ENCODE measurements around the gene SPAST. TPM values are rescaled to one million over a fixed set of nuclear protein-coding genes. Genes with fewer than 3 reads are reported as not detected.
A peak's percentile ranks its signal among the peaks of the same experiment; 100 is the strongest.

The SPAST gene
- total and polyA plus RNA-seq, 9 of the 15 experiments (the other 6 are each of a cell fraction or from before 2014, with no cell fraction given), result 7.4 to 37.0 (median 19.0) TPM

DNA sequence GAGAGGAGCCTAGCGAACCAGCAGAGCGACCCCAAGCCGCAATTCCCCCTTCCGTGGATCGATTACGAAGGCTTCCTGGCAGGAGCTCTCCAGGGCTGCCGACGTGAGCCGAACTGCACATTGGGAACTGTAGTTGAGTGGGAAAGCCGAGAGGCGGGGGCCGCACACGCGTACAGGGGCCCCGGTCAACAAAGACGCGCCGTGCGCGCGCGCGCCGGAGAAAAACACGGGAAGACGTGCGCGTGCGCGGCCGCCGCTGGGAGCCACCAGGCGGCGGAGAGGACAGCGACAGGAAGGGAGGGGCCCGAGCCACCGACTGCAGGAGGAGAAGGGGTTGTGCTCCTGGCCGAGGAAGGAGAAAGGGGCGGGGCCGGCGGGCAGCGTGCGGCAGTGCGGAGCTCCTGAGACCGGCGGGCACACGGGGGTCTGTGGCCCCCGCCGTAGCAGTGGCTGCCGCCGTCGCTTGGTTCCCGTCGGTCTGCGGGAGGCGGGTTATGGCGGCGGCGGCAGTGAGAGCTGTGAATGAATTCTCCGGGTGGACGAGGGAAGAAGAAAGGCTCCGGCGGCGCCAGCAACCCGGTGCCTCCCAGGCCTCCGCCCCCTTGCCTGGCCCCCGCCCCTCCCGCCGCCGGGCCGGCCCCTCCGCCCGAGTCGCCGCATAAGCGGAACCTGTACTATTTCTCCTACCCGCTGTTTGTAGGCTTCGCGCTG, at the start of gene SPAST (continued):
- TF ChIP-seq RBM34 (IDR thresholded peaks at IDR 0.05; ENCODE audit: borderline replicate concordance, insufficient read depth, low read length) (no peak), BHLHE40 (IDR thresholded peaks at IDR 0.05; ENCODE audit: low read length) (peak; percentile 71), RAD21 (CRISPR knock-in tag; conservative IDR thresholded peaks at IDR 0.05 in 1 of 2, IDR thresholded peaks at IDR 0.05 in 1 of 2) (peak in 1 of 2 experiments; percentile 20; a peak in 1 of 4 replicates), SAP30 (IDR thresholded peaks at IDR 0.05; ENCODE audit: borderline replicate concordance, insufficient read depth, low read depth, low read length, poor library complexity, severe bottlenecking) (peak; percentile 57), MAZ (CRISPR knock-in tag; conservative IDR thresholded peaks at IDR 0.05 in 1 of 2, IDR thresholded peaks at IDR 0.05 in 1 of 2) (peak; percentile 98 to 100), FOXK1 (CRISPR knock-in tag; IDR thresholded peaks at IDR 0.05; ENCODE audit: borderline replicate concordance) (peak; percentile 57; the same call in 1 of the 2 replicates), FOXK2 (conservative IDR thresholded peaks at IDR 0.05 in 1 of 2, IDR thresholded peaks at IDR 0.05 in 1 of 2; ENCODE audit: low read depth in 2 of 2) (peak; percentile 97), ZNF445 (CRISPR knock-in tag; IDR thresholded peaks at IDR 0.05; ENCODE audit: low read depth) (no peak), PHF8 (IDR thresholded peaks at IDR 0.05; ENCODE audit: borderline replicate concordance, low read length) (peak; percentile 76; the same call in 1 of the 2 replicates), POLR2A (conservative IDR thresholded peaks at IDR 0.05) (peak; percentile 81), VEZF1 (CRISPR knock-in tag; IDR thresholded peaks at IDR 0.05) (peak; percentile 95), RBBP5 (IDR thresholded peaks at IDR 0.05; ENCODE audit: borderline replicate concordance, insufficient read depth, low read length, poor library complexity, severe bottlenecking) (peak; percentile 66), MCM2 (IDR thresholded peaks at IDR 0.05; ENCODE audit: low read depth) (no peak), ZC3H11A (IDR thresholded peaks at IDR 0.05; ENCODE audit: low read depth, low read length) (no peak), EP300 (IDR thresholded peaks at IDR 0.05; ENCODE audit: low read length) (peak; percentile 14; the same call in 1 of the 2 replicates), XRCC5 (IDR thresholded peaks at IDR 0.05; ENCODE audit: low read depth, low read length) (no peak), MBD2 (IDR thresholded peaks at IDR 0.05; ENCODE audit: borderline replicate concordance, low read depth) (peak; percentile 71), NBN (IDR thresholded peaks at IDR 0.05; ENCODE audit: low read depth) (peak; percentile 10; the same call in 1 of the 2 replicates), ZNF24 (IDR thresholded peaks at IDR 0.05) (no peak), ESRRA (IDR thresholded peaks at IDR 0.05; ENCODE audit: borderline replicate concordance, low read depth) (peak; percentile 56; the same call in 1 of the 2 replicates)
- TF ChIP-seq, protein P1, sequence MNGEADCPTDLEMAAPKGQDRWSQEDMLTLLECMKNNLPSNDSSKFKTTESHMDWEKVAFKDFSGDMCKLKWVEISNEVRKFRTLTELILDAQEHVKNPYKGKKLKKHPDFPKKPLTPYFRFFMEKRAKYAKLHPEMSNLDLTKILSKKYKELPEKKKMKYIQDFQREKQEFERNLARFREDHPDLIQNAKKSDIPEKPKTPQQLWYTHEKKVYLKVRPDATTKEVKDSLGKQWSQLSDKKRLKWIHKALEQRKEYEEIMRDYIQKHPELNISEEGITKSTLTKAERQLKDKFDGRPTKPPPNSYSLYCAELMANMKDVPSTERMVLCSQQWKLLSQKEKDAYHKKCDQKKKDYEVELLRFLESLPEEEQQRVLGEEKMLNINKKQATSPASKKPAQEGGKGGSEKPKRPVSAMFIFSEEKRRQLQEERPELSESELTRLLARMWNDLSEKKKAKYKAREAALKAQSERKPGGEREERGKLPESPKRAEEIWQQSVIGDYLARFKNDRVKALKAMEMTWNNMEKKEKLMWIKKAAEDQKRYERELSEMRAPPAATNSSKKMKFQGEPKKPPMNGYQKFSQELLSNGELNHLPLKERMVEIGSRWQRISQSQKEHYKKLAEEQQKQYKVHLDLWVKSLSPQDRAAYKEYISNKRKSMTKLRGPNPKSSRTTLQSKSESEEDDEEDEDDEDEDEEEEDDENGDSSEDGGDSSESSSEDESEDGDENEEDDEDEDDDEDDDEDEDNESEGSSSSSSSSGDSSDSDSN (IDR thresholded peaks at IDR 0.05; ENCODE audit: borderline replicate concordance in 1 of 2, low read depth in 2 of 2, low read length in 2 of 2), result peak; percentile 17 to 29; a peak in 2 of 4 replicates
- TF ChIP-seq, protein P2, sequence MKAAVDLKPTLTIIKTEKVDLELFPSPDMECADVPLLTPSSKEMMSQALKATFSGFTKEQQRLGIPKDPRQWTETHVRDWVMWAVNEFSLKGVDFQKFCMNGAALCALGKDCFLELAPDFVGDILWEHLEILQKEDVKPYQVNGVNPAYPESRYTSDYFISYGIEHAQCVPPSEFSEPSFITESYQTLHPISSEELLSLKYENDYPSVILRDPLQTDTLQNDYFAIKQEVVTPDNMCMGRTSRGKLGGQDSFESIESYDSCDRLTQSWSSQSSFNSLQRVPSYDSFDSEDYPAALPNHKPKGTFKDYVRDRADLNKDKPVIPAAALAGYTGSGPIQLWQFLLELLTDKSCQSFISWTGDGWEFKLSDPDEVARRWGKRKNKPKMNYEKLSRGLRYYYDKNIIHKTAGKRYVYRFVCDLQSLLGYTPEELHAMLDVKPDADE (conservative IDR thresholded peaks at IDR 0.05; ENCODE audit: control insufficient read depth, low read depth, low read length), result peak; percentile 82; the same call in 1 of the 2 replicates

Data from K562 (cell line).